ENCODE results near the gene DIP2A. TPM values are rescaled to one million over a fixed set of nuclear protein-coding genes. Genes with fewer than 3 reads are reported as not detected.

The DIP2A gene
- total RNA-seq, 2 experiments from 2014 or later: 61.2 to 66.1 TPM

DNA sequence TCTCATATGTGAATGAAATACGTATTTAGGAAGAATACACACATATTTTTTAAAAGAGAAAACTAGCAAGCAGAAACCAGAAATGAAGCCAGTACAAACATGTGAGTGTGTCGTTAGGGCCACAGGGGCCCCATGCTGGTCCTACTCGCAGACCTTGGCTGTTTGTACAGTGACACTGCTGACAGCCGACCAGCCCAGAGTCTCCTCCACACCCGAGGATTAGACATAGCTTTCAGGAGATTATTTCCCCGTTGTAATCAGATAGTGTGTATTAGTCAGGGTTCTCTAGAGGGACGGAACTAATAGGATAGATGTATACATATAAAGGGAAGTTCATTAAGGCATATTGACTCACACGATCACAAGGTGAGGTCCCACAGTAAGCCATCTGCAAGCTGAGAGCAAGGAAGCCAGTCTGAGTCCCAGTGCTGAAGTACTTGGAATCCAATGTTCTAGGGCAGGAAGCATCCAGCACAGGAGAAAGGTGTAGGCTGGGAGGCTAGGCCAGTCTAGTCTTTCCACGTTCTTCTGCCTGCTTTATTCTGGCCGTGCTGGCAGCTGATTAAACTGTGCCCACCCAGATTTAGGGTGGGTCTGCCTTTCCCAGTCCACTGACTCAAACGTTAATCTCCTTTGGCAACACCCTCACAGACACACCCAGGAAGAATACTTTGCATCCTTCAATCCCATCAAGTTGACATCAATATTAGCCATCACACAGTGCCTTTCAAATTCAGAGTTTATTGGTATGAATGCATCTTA lies 51.2 kb downstream of the DIP2A start:
- H3K27ac ChIP-seq (ENCODE audit: low read depth in 1 of 2, low read length in 2 of 2): no peak overlapping the region
- H3K4me1 ChIP-seq (ENCODE audit: insufficient read depth, low read length): peaks cover 1% of the 10 kb centered on the region
- H3K4me3 Mint-ChIP-seq: no peak overlapping the region
- ChIA-PET POLR2A (no interaction called here), CTCF (no interaction called here)
- H3K4me3 ChIP-seq (ENCODE audit: low read length): no peak overlapping the region
- H3K4me1 Mint-ChIP-seq (ENCODE audit: low read depth): peaks cover 13% of the 10 kb centered on the region
- no peak for ATAC-seq (ENCODE audit: poor library complexity)
- no peaks in the 10 kb centered on the region for H3K27me3 Mint-ChIP-seq
- H3K27me3 ChIP-seq (ENCODE audit: control insufficient read depth in 1 of 2, insufficient read depth in 2 of 2, low read length in 2 of 2): no peaks in the 10 kb centered on the region
- TF ChIP-seq, protein P1, sequence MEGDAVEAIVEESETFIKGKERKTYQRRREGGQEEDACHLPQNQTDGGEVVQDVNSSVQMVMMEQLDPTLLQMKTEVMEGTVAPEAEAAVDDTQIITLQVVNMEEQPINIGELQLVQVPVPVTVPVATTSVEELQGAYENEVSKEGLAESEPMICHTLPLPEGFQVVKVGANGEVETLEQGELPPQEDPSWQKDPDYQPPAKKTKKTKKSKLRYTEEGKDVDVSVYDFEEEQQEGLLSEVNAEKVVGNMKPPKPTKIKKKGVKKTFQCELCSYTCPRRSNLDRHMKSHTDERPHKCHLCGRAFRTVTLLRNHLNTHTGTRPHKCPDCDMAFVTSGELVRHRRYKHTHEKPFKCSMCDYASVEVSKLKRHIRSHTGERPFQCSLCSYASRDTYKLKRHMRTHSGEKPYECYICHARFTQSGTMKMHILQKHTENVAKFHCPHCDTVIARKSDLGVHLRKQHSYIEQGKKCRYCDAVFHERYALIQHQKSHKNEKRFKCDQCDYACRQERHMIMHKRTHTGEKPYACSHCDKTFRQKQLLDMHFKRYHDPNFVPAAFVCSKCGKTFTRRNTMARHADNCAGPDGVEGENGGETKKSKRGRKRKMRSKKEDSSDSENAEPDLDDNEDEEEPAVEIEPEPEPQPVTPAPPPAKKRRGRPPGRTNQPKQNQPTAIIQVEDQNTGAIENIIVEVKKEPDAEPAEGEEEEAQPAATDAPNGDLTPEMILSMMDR (IDR thresholded peaks at IDR 0.05): no peak
- no peaks in the 10 kb centered on the region for H3K9me3 Mint-ChIP-seq
- H3K36me3 Mint-ChIP-seq (ENCODE audit: low read depth): peaks cover 73% of the 10 kb centered on the region
- no peak overlapping the region for H3K27ac Mint-ChIP-seq
- H3K9me3 ChIP-seq (ENCODE audit: control insufficient read depth in 1 of 2, insufficient read depth in 1 of 2, low read length in 2 of 2): no peaks in the 10 kb centered on the region
- no peak for DNase-seq
- intact Hi-C loops (cut with DNase I, micrococcal nuclease): no loop called here
- peaks cover 53% of the 10 kb centered on the region for H3K36me3 ChIP-seq (ENCODE audit: insufficient read depth, low read length)

DNA sequence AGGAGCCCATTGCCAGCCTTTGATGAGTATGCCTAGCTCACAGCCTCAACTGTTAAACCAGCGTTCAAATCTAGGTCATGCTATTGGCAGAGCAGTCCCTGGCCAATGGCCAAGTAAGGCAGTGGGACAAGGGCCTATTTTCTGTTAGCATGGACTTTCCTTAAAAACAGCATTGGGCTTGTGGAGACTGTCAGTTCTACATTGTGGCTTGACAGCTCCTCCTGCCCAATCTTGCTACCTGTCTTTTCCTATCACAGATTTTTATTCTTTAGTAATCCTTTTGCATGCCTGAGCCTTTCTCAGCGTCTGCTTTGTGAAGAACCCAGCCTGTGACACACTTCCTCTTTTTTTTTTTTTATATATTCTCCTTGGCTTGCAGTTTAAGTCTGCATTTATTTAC lies 56.4 kb downstream of the DIP2A start:
- Mint-ChIP-seq H3K4me1 (ENCODE audit: low read depth) (peaks cover 26% of the 10 kb centered on the region), H3K36me3 (ENCODE audit: low read depth) (peaks cover 86% of the 10 kb centered on the region), H3K27me3 (no peaks in the 10 kb centered on the region), H3K27ac (peak overlapping the region; percentile 82), H3K9me3 (no peaks in the 10 kb centered on the region), H3K4me3 (no peak overlapping the region)
- ChIA-PET POLR2A (interaction anchor here (0.6 kb wide), 1 partner anchor 10 kb away, joined by 3 read pairs; no protein-coding TSS in a partner anchor), CTCF (interaction anchor here (1.3 kb wide), 1 partner anchor 16 kb away, joined by 4 read pairs; no protein-coding TSS in a partner anchor)
- Histone ChIP-seq H3K4me1 (ENCODE audit: insufficient read depth, low read length) (peaks cover 8% of the 10 kb centered on the region), H3K4me3 (ENCODE audit: low read length) (no peak overlapping the region), H3K27me3 (ENCODE audit: control insufficient read depth in 1 of 2, insufficient read depth in 2 of 2, low read length in 2 of 2) (no peaks in the 10 kb centered on the region), H3K36me3 (ENCODE audit: insufficient read depth, low read length) (peaks cover 42% of the 10 kb centered on the region), H3K9me3 (ENCODE audit: control insufficient read depth in 1 of 2, insufficient read depth in 1 of 2, low read length in 2 of 2) (no peaks in the 10 kb centered on the region), H3K27ac (ENCODE audit: low read depth in 1 of 2, low read length in 2 of 2) (peak overlapping the region in 1 of 2 donors; percentile 15)
- TF ChIP-seq, protein P1 (IDR thresholded peaks at IDR 0.05): no peak
- intact Hi-C loops (cut with DNase I, micrococcal nuclease): no loop called here
- DNase-seq (peak in 5 of 14 experiments; percentile 8 to 62 (median 45)), ATAC-seq (ENCODE audit: poor library complexity) (peak; percentile 64)

DNA sequence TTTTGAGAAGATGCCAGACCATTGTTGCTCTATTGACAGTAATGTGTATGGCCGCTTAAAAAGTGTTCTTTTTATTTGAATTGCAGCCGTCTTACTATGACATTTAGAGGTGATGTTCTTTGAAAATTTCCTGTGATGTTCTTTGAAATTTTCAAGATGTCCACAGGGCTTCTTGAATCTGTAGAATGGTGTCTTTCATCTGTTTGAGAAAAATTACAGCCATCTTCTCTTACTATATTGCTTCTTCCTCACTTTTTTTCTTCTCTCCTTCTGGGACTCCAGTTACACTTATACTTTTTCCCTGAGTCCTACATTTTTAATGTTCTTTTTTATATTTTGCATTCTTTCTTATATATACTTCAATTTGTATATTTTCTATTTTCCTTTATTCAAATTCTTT lies 57.4 kb downstream of the DIP2A start:
- intact Hi-C loops (cut with DNase I, micrococcal nuclease): no loop called here
- CTCF ChIA-PET: interaction anchor here (1.3 kb wide), 1 partner anchor 17 kb away, joined by 4 read pairs; no protein-coding TSS in a partner anchor
- no peak for DNase-seq
- no peaks in the 10 kb centered on the region for H3K27me3 Mint-ChIP-seq
- H3K4me1 Mint-ChIP-seq (ENCODE audit: low read depth): peaks cover 26% of the 10 kb centered on the region
- H3K27ac Mint-ChIP-seq: peak overlapping the region; percentile 82
- H3K4me3 ChIP-seq (ENCODE audit: low read length): no peak overlapping the region
- TF ChIP-seq, protein P1 (IDR thresholded peaks at IDR 0.05): no peak
- POLR2A ChIA-PET: interaction anchor here (0.7 kb wide), 1 partner anchor 26 kb away, joined by 3 read pairs; no protein-coding TSS in a partner anchor
- peaks cover 38% of the 10 kb centered on the region for H3K36me3 ChIP-seq (ENCODE audit: insufficient read depth, low read length)
- no peak overlapping the region for H3K27ac ChIP-seq (ENCODE audit: low read depth in 1 of 2, low read length in 2 of 2)
- no peak for ATAC-seq (ENCODE audit: poor library complexity)
- peaks cover 8% of the 10 kb centered on the region for H3K4me1 ChIP-seq (ENCODE audit: insufficient read depth, low read length)
- H3K27me3 ChIP-seq (ENCODE audit: control insufficient read depth in 1 of 2, insufficient read depth in 2 of 2, low read length in 2 of 2): no peaks in the 10 kb centered on the region
- no peak overlapping the region for H3K4me3 Mint-ChIP-seq
- H3K9me3 Mint-ChIP-seq: no peaks in the 10 kb centered on the region
- no peaks in the 10 kb centered on the region for H3K9me3 ChIP-seq (ENCODE audit: control insufficient read depth in 1 of 2, insufficient read depth in 1 of 2, low read length in 2 of 2)
- H3K36me3 Mint-ChIP-seq (ENCODE audit: low read depth): peaks cover 86% of the 10 kb centered on the region
